ENCODE results near the gene CCDC6. TPM values are rescaled to one million over a fixed set of nuclear protein-coding genes. Genes with fewer than 3 reads are reported as not detected.

Gene CCDC6
- polyA plus RNA-seq, 6 donors from 2014 or later, result 7.8 to 20.9 (median 11.7) TPM

- ATAC-seq (ENCODE audit: low read depth in 2 of 2) (no peak), DNase-seq (no peak)
- Mint-ChIP-seq H3K4me3 (no peak overlapping the region), H3K4me1 (no peaks in the 10 kb centered on the region), H3K36me3 (peaks cover 0 to 30% of the 10 kb centered on the region in 2 donors), H3K9me3 (peaks cover 16 to 32% (median 29%) of the 10 kb centered on the region in 7 donors), H3K27ac (no peak overlapping the region), H3K27me3 (peaks cover 14 to 30% (median 27%) of the 10 kb centered on the region in 3 donors)
Measured at GRCh38 chr10:59922907-59923306, 16.6 kb upstream of the CCDC6 start.

- Mint-ChIP-seq H3K9me3 (peaks cover 16 to 35% (median 28%) of the 10 kb centered on the region in 7 donors), H3K4me1 (no peaks in the 10 kb centered on the region), H3K27me3 (peaks cover 8 to 28% (median 18%) of the 10 kb centered on the region in 3 donors), H3K4me3 (peak overlapping the region in 1 of 8 donors; percentile 38), H3K36me3 (peaks cover 6 to 29% of the 10 kb centered on the region in 2 donors), H3K27ac (no peak overlapping the region)
- DNase-seq, result no peak
- no peak for ATAC-seq (ENCODE audit: low read depth in 2 of 2)
Measured at GRCh38 chr10:59917922-59918321, 11.6 kb upstream of the CCDC6 start.

DNA sequence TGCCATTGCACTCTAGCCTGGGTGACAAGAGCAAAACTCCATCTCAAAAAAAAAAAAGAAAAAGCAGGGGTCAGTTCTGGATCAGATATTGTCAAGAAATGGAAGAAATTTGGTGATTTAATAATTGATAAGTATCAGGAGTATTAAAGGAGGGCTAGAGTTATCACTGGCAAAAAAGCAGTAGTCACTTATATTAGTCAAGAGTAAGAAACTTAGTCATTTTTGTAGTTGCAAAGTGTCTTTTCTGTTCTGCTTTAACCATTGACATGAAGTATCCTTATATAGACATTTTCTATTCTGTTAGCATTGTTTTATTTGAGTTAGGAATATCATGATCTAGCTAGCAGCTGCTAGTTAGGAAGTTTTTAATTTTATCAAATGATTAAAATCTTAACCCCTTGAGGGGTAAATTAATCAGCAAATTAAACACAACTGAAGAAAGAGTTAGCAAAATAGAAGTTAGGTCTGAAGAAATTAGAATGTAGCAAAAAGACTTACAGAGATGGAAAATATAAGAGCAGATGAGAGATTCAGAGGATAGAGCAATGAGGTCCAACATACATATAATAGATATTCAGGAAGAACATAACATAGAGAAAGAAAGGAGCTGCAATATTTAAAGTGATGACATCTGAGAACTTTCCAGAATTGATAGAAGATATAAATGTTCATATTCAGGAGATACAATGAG, 7.3 kb upstream of the CCDC6 start:
- H3K36me3 Mint-ChIP-seq, result peaks cover 6 to 10% of the 10 kb centered on the region in 2 donors
- H3K27ac Mint-ChIP-seq, result no peak overlapping the region
- H3K4me3 Mint-ChIP-seq, result no peak overlapping the region
- ATAC-seq (ENCODE audit: low read depth in 2 of 2), result no peak
- no peak for DNase-seq
- H3K27me3 Mint-ChIP-seq, result peaks cover 0 to 11% (median 8%) of the 10 kb centered on the region in 3 donors
- H3K9me3 Mint-ChIP-seq, result peaks cover 5 to 20% (median 15%) of the 10 kb centered on the region in 7 donors
- H3K4me1 Mint-ChIP-seq, result peaks cover under 1 to 4% (median 1%) of the 10 kb centered on the region in 3 donors

- peaks cover 18 to 23% (median 21%) of the 10 kb centered on the region in 3 donors for H3K4me1 Mint-ChIP-seq
- ATAC-seq (ENCODE audit: low read depth in 2 of 2) (no peak), DNase-seq (no peak)
- H3K4me3 Mint-ChIP-seq, result no peak overlapping the region
- H3K27me3 Mint-ChIP-seq, result peaks cover 0 to 5% (median 0%) of the 10 kb centered on the region in 3 donors
- peaks cover 6 to 10% of the 10 kb centered on the region in 2 donors for H3K36me3 Mint-ChIP-seq
- H3K27ac Mint-ChIP-seq, result no peak overlapping the region
- H3K9me3 Mint-ChIP-seq, result peaks cover 5 to 18% (median 13%) of the 10 kb centered on the region in 7 donors
Measured at GRCh38 chr10:59910867-59911266, 4.5 kb upstream of the CCDC6 start.

- Mint-ChIP-seq H3K27ac (peak overlapping the region in 2 of 6 donors; percentile 22 to 36), H3K9me3 (peaks cover 5 to 18% (median 13%) of the 10 kb centered on the region in 7 donors), H3K4me3 (peak overlapping the region in 2 of 8 donors; percentile 22 to 54), H3K4me1 (peaks cover 26 to 31% (median 30%) of the 10 kb centered on the region in 3 donors), H3K27me3 (peaks cover 0 to 5% (median 0%) of the 10 kb centered on the region in 3 donors), H3K36me3 (peaks cover 6 to 10% of the 10 kb centered on the region in 2 donors)
- ATAC-seq (ENCODE audit: low read depth in 2 of 2), result no peak
- no peak for DNase-seq
Measured at GRCh38 chr10:59909815-59910214, 3.5 kb upstream of the CCDC6 start.

- H3K36me3 Mint-ChIP-seq, result peaks cover 2 to 4% of the 10 kb centered on the region in 2 donors
- H3K27ac Mint-ChIP-seq, result peak overlapping the region; percentile 90 to 98 (median 95)
- H3K27me3 Mint-ChIP-seq, result peaks cover 0 to 4% (median 0%) of the 10 kb centered on the region in 3 donors
- peaks cover 1 to 10% (median 8%) of the 10 kb centered on the region in 7 donors for H3K9me3 Mint-ChIP-seq
- ATAC-seq (ENCODE audit: low read depth in 2 of 2), result no peak
- peaks cover 36 to 41% (median 41%) of the 10 kb centered on the region in 3 donors for H3K4me1 Mint-ChIP-seq
- DNase-seq, result no peak
- peak overlapping the region; percentile 87 to 99 (median 98) for H3K4me3 Mint-ChIP-seq
Measured at GRCh38 chr10:59908808-59909143, 2.4 kb upstream of the CCDC6 start.

- H3K27ac Mint-ChIP-seq, result peak overlapping the region; percentile 90 to 98 (median 95)
- H3K9me3 Mint-ChIP-seq, result peaks cover 0 to 6% (median 4%) of the 10 kb centered on the region in 7 donors
- ATAC-seq (ENCODE audit: low read depth in 2 of 2) (no peak), DNase-seq (no peak)
- H3K27me3 Mint-ChIP-seq, result no peaks in the 10 kb centered on the region
- H3K36me3 Mint-ChIP-seq, result no peaks in the 10 kb centered on the region
- peaks cover 42 to 48% (median 47%) of the 10 kb centered on the region in 3 donors for H3K4me1 Mint-ChIP-seq
- peak overlapping the region; percentile 87 to 99 (median 98) for H3K4me3 Mint-ChIP-seq
Measured at GRCh38 chr10:59907918-59908807, 1.8 kb upstream of the CCDC6 start.

- ATAC-seq (ENCODE audit: low read depth in 2 of 2) (no peak), DNase-seq (no peak)
- H3K27me3 Mint-ChIP-seq, result no peaks in the 10 kb centered on the region
- H3K27ac Mint-ChIP-seq, result peak overlapping the region; percentile 90 to 98 (median 95)
- H3K4me1 Mint-ChIP-seq, result peaks cover 47 to 54% (median 53%) of the 10 kb centered on the region in 3 donors
- no peaks in the 10 kb centered on the region for H3K36me3 Mint-ChIP-seq
- peaks cover 0 to under 1% (median 0%) of the 10 kb centered on the region in 7 donors for H3K9me3 Mint-ChIP-seq
- peak overlapping the region; percentile 87 to 99 (median 98) for H3K4me3 Mint-ChIP-seq
Measured at GRCh38 chr10:59907537-59907917, 1.2 kb upstream of the CCDC6 start.

GRCh38 chr10:59905731-59906416, 482 bp downstream of the CCDC6 start:
- H3K4me1 Mint-ChIP-seq, result peaks cover 57 to 69% (median 65%) of the 10 kb centered on the region in 3 donors
- H3K27me3 Mint-ChIP-seq, result no peaks in the 10 kb centered on the region
- H3K27ac Mint-ChIP-seq, result peak overlapping the region; percentile 90 to 98 (median 98)
- H3K4me3 Mint-ChIP-seq, result peak overlapping the region; percentile 87 to 99 (median 98)
- no peak for DNase-seq
- no peaks in the 10 kb centered on the region for H3K36me3 Mint-ChIP-seq
- ATAC-seq (ENCODE audit: low read depth in 2 of 2), result no peak
- H3K9me3 Mint-ChIP-seq, result no peaks in the 10 kb centered on the region

GRCh38 chr10:59905066-59905730, 1.2 kb downstream of the CCDC6 start:
- H3K9me3 Mint-ChIP-seq, result no peaks in the 10 kb centered on the region

DNA sequence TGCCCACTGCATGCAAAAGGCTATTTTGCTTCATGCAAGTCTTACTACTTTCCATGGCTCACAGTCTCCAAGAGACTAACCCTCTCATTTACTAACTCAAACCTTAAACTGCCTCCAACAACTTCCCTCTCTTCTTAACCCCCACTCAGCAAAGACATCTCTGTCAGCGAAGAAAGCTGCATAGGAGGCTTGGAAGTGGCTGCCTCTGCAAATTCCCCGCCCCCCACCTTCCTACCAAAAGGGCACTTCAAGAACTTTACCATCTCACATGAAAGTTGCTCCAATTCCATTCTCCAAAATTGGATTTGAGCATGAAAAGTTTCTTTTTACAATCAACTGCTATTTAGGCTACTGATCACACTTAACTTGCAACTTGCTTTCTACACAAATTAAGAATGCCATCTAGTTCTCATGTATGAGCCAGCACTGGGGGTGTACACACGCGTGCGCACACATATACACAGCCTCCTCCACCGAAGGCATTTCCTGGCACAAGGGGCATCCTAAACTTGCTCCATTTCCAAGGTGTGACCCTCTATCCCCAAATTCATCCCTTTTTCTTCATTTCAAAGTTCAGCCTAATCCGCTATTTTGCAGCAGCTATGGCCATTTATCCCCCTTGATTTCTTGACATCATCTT, 1.8 kb downstream of the CCDC6 start:
- peaks cover 68 to 82% (median 78%) of the 10 kb centered on the region in 3 donors for H3K4me1 Mint-ChIP-seq
- no peak for ATAC-seq (ENCODE audit: low read depth in 2 of 2)
- no peaks in the 10 kb centered on the region for H3K27me3 Mint-ChIP-seq
- H3K36me3 Mint-ChIP-seq, result no peaks in the 10 kb centered on the region
- H3K9me3 Mint-ChIP-seq, result no peaks in the 10 kb centered on the region
- DNase-seq, result no peak
- H3K4me3 Mint-ChIP-seq, result peak overlapping the region; percentile 87 to 99 (median 98)
- peak overlapping the region in 5 of 6 donors; percentile 40 to 97 (median 95) for H3K27ac Mint-ChIP-seq

More at GRCh38 chr10:59905066-59905730, 1.2 kb downstream of the CCDC6 start:
- ATAC-seq (ENCODE audit: low read depth in 2 of 2) (peak; percentile 12 to 14), DNase-seq (peak; percentile 58)
- Mint-ChIP-seq H3K36me3 (no peaks in the 10 kb centered on the region), H3K4me3 (peak overlapping the region; percentile 87 to 99 (median 98)), H3K4me1 (peaks cover 61 to 76% (median 72%) of the 10 kb centered on the region in 3 donors), H3K27ac (peak overlapping the region; percentile 87 to 98 (median 95)), H3K27me3 (no peaks in the 10 kb centered on the region)

DNA sequence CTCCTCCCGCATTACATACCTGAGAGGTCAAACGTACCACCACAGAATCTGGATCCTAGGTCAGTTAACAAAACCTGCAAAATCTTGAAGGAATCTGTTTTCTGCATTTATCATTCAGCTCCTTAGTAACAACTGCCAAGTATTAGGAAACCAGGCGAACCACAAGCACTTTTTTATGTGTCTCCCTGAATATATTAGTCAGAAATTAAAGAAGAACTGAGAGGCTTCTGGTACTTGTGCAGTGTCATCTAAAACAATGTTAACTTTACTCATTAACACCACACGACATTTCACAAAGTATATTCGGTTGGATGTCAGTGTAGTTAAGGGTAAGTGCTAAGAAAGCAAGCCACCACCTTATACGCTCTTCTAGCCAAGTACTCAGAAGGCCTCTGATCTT, 2.5 kb downstream of the CCDC6 start:
- Mint-ChIP-seq H3K27me3 (no peaks in the 10 kb centered on the region), H3K27ac (peak overlapping the region in 2 of 6 donors; percentile 40 to 90), H3K9me3 (no peaks in the 10 kb centered on the region), H3K36me3 (no peaks in the 10 kb centered on the region), H3K4me1 (peaks cover 74 to 87% (median 85%) of the 10 kb centered on the region in 3 donors), H3K4me3 (peak overlapping the region; percentile 87 to 99 (median 98))
- DNase-seq, result no peak
- ATAC-seq (ENCODE audit: low read depth in 2 of 2), result no peak
